Fibroblast of mammary gland (primary cell): ENCODE results near the gene YRDC.
A peak's percentile ranks its signal among the peaks of the same experiment; 100 is the strongest.

Experiments
- DNase-seq: peaks from one replicate; pipeline ENCODE4 v3.0.0-alpha.2; 2010; ENCODE audit warnings: low read depth
- H3K4me3 ChIP-seq: 2 replicates; pipeline ENCODE4 v1.5.1; 2011; ENCODE audit warnings: low read depth, mild to moderate bottlenecking, low read length, moderate library complexity; ENCODE audit not compliant: control insufficient read depth
- CTCF ChIP-seq: conservative IDR thresholded peaks from 2 replicates; pipeline ENCODE4 v1.5.1; 2011; ENCODE audit warnings: low read depth, low read length, inconsistent platforms; ENCODE audit not compliant: control insufficient read depth, insufficient read depth

Gene YRDC

GRCh38 chr1:37795340-37796125, 12.5 kb downstream of the YRDC start:
- no peak overlapping the region for H3K4me3 ChIP-seq
- DNase-seq = peak; percentile 41
- TF ChIP-seq CTCF = no peak

GRCh38 chr1:37794372-37795339, 13.4 kb downstream of the YRDC start:
- no peak for DNase-seq
- no peak overlapping the region for H3K4me3 ChIP-seq
- no peak for TF ChIP-seq CTCF

GRCh38 chr1:37793773-37794371, 14.1 kb downstream of the YRDC start, which contains the start of gene MANEAL:
TSS of gene MANEAL (plus strand) at chr1:37793847. CDS start at chr1:37794183, 336 bp downstream.
- TF ChIP-seq CTCF = no peak
- peak; percentile 42 for DNase-seq
- peak within 1 kb of the TSS; percentile 10 for H3K4me3 ChIP-seq

- no peak for DNase-seq
- no peak for TF ChIP-seq CTCF
- no peak overlapping the region for H3K4me3 ChIP-seq
Observed at GRCh38 chr1:37792943-37793686, 14.9 kb downstream of the YRDC start.

- H3K4me3 ChIP-seq = no peak overlapping the region
- DNase-seq = no peak
- TF ChIP-seq CTCF = no peak
Observed at GRCh38 chr1:37782491-37782890, 25.5 kb downstream of the YRDC start.

- DNase-seq = no peak
- TF ChIP-seq CTCF = no peak
- no peak overlapping the region for H3K4me3 ChIP-seq
Observed at GRCh38 chr1:37778654-37779053, 29.4 kb downstream of the YRDC start.
